Lower leg skin (tissue), 4 donors: ENCODE results near the gene SAFB. TPM values are rescaled to one million over a fixed set of nuclear protein-coding genes. Genes with fewer than 3 reads are reported as not detected.

Experiments
- DNase-seq, 2 donors: peaks; one replicate each; pipeline ENCODE4 v3.0.0-alpha.2; 2019; ENCODE audit warnings: low spot score in 2 of 2
- H3K4me3 ChIP-seq: fragments of 200-600 bp; sonication (generic); 2 replicates; pipeline ENCODE4 v1.5.1; 2017; ENCODE audit warnings: mild to moderate bottlenecking, low read depth; ENCODE audit not compliant: poor library complexity, severe bottlenecking
- POLR2A ChIP-seq, 2 donors: fragments of 450-650 bp; IDR thresholded peaks; one replicate each; pipeline ENCODE4 v1.6.1; 2016 to 2017; ENCODE audit warnings: antibody characterized with exemption in 2 of 2, mild to moderate bottlenecking in 1 of 2, moderate library complexity in 1 of 2
- WGBS, 2 donors: methylation state at CpG; one replicate each; pipeline ENCODE4 v1.1.5; 2018; 5-methylcytosine and 5-hydroxymethylcytosine counted together
- intact Hi-C: fragments of 100-400 bp; cut with DNase I; formaldehyde crosslinking; loops from one replicate; pipeline ENCODE4 v1.15.0; 2023; ENCODE audit warnings: low total_unique reads
- total RNA-seq, 4 donors: library from RNA; depleted of rRNA; stranded (reverse); fragments of >200 nt; gene quantifications; one replicate each; pipeline ENCODE4 v1.1.0, GENCODE V29; 2016
- TF ChIP-seq, protein P1 (sequence below), 3 donors: fragments of 450-650 bp; IDR thresholded peaks; one replicate each; pipeline ENCODE4 v1.5.1; 2016; ENCODE audit warnings: antibody characterized with exemption in 3 of 3, mild to moderate bottlenecking in 3 of 3, moderate library complexity in 2 of 3

The SAFB gene
- total RNA-seq, 4 donors from 2014 or later = 41.6 to 136 (median 80.4) TPM

- intact Hi-C loops = loop anchor here (10.0 kb wide), 1 partner anchor 51 kb away; no protein-coding TSS in a partner anchor
- H3K4me3 ChIP-seq = no peak overlapping the region
- no peak for DNase-seq
- TF ChIP-seq POLR2A (IDR thresholded peaks at IDR 0.05) = no peak
- TF ChIP-seq, protein P1, sequence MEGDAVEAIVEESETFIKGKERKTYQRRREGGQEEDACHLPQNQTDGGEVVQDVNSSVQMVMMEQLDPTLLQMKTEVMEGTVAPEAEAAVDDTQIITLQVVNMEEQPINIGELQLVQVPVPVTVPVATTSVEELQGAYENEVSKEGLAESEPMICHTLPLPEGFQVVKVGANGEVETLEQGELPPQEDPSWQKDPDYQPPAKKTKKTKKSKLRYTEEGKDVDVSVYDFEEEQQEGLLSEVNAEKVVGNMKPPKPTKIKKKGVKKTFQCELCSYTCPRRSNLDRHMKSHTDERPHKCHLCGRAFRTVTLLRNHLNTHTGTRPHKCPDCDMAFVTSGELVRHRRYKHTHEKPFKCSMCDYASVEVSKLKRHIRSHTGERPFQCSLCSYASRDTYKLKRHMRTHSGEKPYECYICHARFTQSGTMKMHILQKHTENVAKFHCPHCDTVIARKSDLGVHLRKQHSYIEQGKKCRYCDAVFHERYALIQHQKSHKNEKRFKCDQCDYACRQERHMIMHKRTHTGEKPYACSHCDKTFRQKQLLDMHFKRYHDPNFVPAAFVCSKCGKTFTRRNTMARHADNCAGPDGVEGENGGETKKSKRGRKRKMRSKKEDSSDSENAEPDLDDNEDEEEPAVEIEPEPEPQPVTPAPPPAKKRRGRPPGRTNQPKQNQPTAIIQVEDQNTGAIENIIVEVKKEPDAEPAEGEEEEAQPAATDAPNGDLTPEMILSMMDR (IDR thresholded peaks at IDR 0.05) = no peak
- 77 to 79% methylated on average over 10 of the region's 10 CpGs for WGBS, 2 donors
Measured at GRCh38 chr19:5665781-5666513, 43.1 kb downstream of the SAFB start.

DNA sequence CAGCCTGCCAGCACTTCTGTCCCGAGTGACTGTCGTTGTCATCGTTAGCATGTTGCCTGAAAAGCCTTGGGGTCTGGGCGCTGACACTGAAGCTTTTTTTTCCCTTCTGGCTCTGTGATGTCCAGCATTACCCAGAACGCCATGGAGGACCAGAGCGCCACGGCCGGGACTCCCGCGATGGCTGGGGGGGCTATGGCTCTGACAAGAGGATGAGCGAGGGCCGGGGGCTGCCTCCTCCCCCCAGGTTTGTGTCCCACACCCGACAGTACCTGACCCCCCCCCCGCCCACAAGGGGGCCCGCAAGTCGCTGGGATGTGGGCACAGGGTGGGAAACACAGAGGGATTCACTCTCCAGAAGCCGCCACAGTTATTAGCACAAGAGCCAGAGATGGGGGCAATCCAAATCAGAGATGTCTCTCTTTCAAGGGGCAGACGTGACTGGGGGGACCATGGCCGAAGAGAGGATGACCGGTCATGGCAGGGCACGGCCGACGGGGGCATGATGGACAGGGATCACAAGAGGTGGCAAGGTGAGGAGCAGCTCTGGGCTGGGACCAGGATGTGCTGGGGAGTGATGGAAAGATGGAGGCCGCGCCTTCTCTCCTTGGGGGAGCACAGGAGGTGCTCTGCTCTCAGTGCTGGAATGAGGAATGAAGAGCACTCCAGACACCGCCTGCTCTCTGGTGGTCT, 44.2 kb downstream of the SAFB start:
- TF ChIP-seq POLR2A (IDR thresholded peaks at IDR 0.05) = no peak
- TF ChIP-seq, protein P1 (IDR thresholded peaks at IDR 0.05) = no peak
- no peak for DNase-seq
- intact Hi-C loops = loop anchor here (10.0 kb wide), 1 partner anchor 52 kb away; no protein-coding TSS in a partner anchor
- H3K4me3 ChIP-seq = no peak overlapping the region
- 88 to 92% methylated on average over 22 to 25 of the region's 26 CpGs for WGBS, 2 donors

DNA sequence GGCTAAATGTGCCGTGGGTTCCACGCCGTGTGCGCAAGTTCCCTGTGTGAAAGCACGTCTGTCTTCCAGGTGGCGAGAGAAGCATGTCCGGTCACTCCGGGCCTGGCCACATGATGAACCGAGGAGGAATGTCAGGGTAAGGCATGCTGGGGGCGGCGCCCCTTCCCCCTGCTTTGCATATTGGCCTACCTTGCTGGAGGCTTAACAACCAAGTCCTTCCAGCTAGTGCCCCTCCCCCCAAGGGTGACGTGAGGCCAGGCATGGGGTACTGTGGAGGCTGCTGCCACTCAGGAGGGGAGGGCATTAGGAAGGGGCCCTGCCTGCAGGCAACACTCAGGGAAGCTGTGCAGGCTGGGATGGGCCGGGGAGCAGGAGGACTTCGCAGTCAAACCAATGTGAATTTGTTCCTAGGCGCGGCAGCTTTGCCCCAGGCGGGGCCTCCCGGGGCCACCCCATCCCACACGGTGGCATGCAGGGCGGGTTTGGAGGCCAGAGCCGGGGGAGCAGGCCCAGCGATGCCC, 44.9 kb downstream of the SAFB start:
- TF ChIP-seq, protein P1 (IDR thresholded peaks at IDR 0.05) = no peak
- no peak for TF ChIP-seq POLR2A (IDR thresholded peaks at IDR 0.05)
- intact Hi-C loops = loop anchor here (10.0 kb wide), 1 partner anchor 53 kb away; no protein-coding TSS in a partner anchor
- DNase-seq = no peak
- H3K4me3 ChIP-seq = no peak overlapping the region
- WGBS, 2 donors = 77 to 82% methylated on average over 22 of the region's 22 CpGs

DNA sequence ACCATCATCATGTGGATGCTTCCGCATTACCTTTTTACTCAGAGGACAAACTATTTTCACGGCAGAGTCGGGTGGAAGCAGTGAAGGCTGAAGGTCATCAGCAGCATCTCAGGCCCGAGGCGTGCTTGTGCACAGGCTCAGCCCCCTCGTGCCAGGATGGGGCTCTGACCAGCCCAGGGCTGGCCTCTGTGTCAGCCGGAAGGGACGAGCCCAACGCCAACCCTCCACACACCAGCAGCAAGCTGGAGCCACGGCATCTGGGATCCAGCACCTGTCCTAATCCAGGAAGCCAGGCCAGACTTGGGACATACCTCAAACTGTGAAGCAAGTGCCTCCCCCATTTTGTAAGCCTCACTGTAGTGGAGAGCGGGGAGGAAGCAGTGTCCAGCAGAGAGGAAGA, 46.3 kb downstream of the SAFB start:
- DNase-seq = no peak
- intact Hi-C loops = loop anchor here (10.0 kb wide), 1 partner anchor 54 kb away; no protein-coding TSS in a partner anchor
- H3K4me3 ChIP-seq = no peak overlapping the region
- WGBS, 2 donors = 84 to 87% methylated on average over 11 of the region's 11 CpGs
- TF ChIP-seq POLR2A (IDR thresholded peaks at IDR 0.05) = no peak
- TF ChIP-seq, protein P1 (IDR thresholded peaks at IDR 0.05) = no peak

DNA sequence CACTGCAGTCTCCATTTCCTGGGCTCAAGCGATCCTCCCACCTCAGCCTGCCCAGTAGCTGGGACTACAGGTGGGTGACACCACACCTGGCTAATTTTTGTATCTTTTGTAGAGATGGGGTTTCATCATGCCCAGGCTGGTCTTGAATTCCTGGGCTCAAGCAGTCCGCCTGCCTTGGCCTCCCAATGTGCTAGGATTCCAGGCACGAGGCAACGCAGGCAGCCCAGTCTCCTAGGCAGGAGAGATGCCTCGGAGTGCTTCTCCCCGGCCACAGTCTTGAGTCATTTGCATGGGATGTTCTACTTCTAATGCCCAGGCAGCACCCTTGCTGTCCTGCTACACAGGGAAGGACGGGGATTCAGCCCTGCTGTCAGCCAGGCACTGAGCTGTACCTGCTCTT, 48.7 kb downstream of the SAFB start:
- WGBS, 2 donors = 80 to 83% methylated on average over 6 to 7 of the region's 7 CpGs
- TF ChIP-seq, protein P1 (IDR thresholded peaks at IDR 0.05) = no peak
- DNase-seq = no peak
- H3K4me3 ChIP-seq = no peak overlapping the region
- intact Hi-C loops = no loop called here
